Duodenal mucosa (tissue), 2 donors: ENCODE data around the gene TCP11.

Experiments used
- H3K27ac ChIP-seq: one replicate; pipeline ENCODE4 v1.7.0; 2013; ENCODE audit warnings: low read depth, low read length
- H3K27me3 ChIP-seq, 2 donors: one replicate each; pipeline ENCODE4 v1.7.0; 2013; ENCODE audit warnings: low read length in 2 of 2, control low read depth in 1 of 2; ENCODE audit not compliant: insufficient read depth in 2 of 2, control insufficient read depth in 1 of 2
- H3K36me3 ChIP-seq, 2 donors: one replicate each; pipeline ENCODE4 v1.7.0; 2013; ENCODE audit warnings: low read length in 2 of 2, control low read depth in 1 of 2; ENCODE audit not compliant: insufficient read depth in 2 of 2, control insufficient read depth in 1 of 2
- H3K4me1 ChIP-seq, 2 donors: one replicate each; pipeline ENCODE4 v1.7.0; 2013; ENCODE audit warnings: low read length in 2 of 2, control low read depth in 1 of 2; ENCODE audit not compliant: insufficient read depth in 2 of 2, control insufficient read depth in 1 of 2
- H3K4me3 ChIP-seq, 2 donors: one replicate each; pipeline ENCODE4 v1.7.0; 2013; ENCODE audit warnings: low read length in 2 of 2, low read depth in 1 of 2
- H3K9ac ChIP-seq, 2 donors: one replicate each; pipeline ENCODE4 v1.7.0; 2013; ENCODE audit warnings: low read length in 2 of 2, low read depth in 1 of 2
- H3K9me3 ChIP-seq, 2 donors: one replicate each; pipeline ENCODE4 v1.7.0; 2013; ENCODE audit warnings: low read length in 2 of 2, control low read depth in 1 of 2; ENCODE audit not compliant: control insufficient read depth in 1 of 2

TCP11 gene

DNA sequence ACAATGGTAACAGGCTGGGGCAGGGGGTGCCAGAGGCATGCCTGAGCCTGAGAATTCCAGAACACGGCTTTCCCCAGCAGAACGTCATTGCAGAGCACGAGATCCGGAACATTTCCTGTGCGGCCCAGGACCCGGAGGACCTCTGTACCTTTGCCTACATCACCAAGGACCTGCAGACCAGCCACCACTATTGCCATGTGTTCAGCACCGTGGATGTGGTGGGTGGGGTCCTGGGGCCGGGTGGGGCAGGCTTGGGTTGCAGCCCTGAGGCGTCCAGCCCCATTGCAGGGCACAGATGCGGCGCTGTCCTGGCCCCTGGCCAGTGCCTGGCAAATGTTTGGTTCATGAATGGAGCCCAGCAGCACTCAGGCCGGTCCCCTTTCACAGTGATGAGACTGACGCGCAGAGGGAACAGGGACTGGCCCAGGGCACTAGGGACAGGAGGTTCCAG, 57.1 kb downstream of the TCP11 start:
- H3K4me1 ChIP-seq = no peaks in the 10 kb centered on the region
- peaks cover 42 to 94% of the 10 kb centered on the region in 2 donors for H3K36me3 ChIP-seq
- no peaks in the 10 kb centered on the region for H3K27me3 ChIP-seq
- H3K27ac ChIP-seq = no peak overlapping the region
- H3K9me3 ChIP-seq = no peaks in the 10 kb centered on the region
- no peak overlapping the region for H3K9ac ChIP-seq
- H3K4me3 ChIP-seq = no peak overlapping the region

- Histone ChIP-seq H3K36me3 (peaks cover 40 to 94% of the 10 kb centered on the region in 2 donors), H3K4me1 (no peaks in the 10 kb centered on the region), H3K27ac (no peak overlapping the region), H3K9ac (no peak overlapping the region), H3K4me3 (no peak overlapping the region), H3K9me3 (no peaks in the 10 kb centered on the region), H3K27me3 (no peaks in the 10 kb centered on the region)
Measured at GRCh38 chr6:35083507-35083906, 57.6 kb downstream of the TCP11 start.

- H3K36me3 ChIP-seq = peaks cover 40 to 93% of the 10 kb centered on the region in 2 donors
- H3K9ac ChIP-seq = no peak overlapping the region
- H3K27me3 ChIP-seq = no peaks in the 10 kb centered on the region
- H3K9me3 ChIP-seq = no peaks in the 10 kb centered on the region
- no peak overlapping the region for H3K4me3 ChIP-seq
- no peaks in the 10 kb centered on the region for H3K4me1 ChIP-seq
- no peak overlapping the region for H3K27ac ChIP-seq
Measured at GRCh38 chr6:35082733-35083403, 58.3 kb downstream of the TCP11 start.

- Histone ChIP-seq H3K9me3 (no peaks in the 10 kb centered on the region), H3K9ac (no peak overlapping the region), H3K27ac (no peak overlapping the region), H3K4me1 (no peaks in the 10 kb centered on the region), H3K4me3 (no peak overlapping the region), H3K27me3 (no peaks in the 10 kb centered on the region), H3K36me3 (peaks cover 38 to 93% of the 10 kb centered on the region in 2 donors)
Measured at GRCh38 chr6:35082046-35082732, 59.0 kb downstream of the TCP11 start.

GRCh38 chr6:35081426-35081851, 59.7 kb downstream of the TCP11 start:
- Histone ChIP-seq H3K9ac (no peak overlapping the region), H3K4me3 (no peak overlapping the region), H3K27me3 (no peaks in the 10 kb centered on the region), H3K9me3 (no peaks in the 10 kb centered on the region), H3K27ac (no peak overlapping the region), H3K36me3 (peaks cover 34 to 89% of the 10 kb centered on the region in 2 donors), H3K4me1 (no peaks in the 10 kb centered on the region)

GRCh38 chr6:35080821-35081425, 60.2 kb downstream of the TCP11 start:
- no peak overlapping the region for H3K27ac ChIP-seq

GRCh38 chr6:35080016-35080680, 61.0 kb downstream of the TCP11 start:
- peaks cover 32 to 80% of the 10 kb centered on the region in 2 donors for H3K36me3 ChIP-seq

More at GRCh38 chr6:35080821-35081425, 60.2 kb downstream of the TCP11 start:
- Histone ChIP-seq H3K4me1 (no peaks in the 10 kb centered on the region), H3K9me3 (no peaks in the 10 kb centered on the region), H3K4me3 (no peak overlapping the region), H3K9ac (no peak overlapping the region), H3K27me3 (no peaks in the 10 kb centered on the region), H3K36me3 (peaks cover 34 to 84% of the 10 kb centered on the region in 2 donors)

DNA sequence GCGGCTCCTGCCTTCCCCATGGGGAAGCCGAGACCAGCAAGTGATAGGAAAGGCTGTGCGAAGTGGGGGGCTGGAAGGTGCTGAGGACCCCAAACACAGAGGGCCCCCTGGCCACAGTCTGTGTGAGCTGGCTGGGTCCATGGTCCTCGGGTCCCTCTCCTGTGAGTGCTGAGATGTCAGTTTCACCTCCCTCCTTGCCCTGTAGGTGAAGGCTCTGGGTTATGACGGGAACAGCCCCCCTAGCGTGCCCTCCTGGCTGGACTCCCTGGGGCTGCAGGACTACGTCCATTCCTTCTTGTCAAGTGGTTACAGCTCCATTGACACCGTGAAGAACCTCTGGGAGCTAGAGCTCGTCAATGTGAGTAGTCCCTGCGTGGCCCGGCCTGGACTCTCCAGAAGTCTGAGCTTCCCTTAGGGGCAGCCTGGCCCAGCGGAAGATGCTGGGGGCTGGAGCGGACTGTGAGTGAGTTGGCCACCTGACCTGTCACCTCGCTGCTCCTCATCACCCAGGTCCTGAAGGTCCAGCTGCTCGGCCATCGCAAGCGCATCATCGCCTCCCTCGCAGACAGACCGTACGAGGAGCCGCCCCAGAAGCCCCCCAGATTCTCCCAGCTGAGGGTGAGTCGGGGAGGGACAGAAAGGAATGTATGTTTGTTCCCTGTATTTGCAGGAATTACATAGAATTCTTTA, 61.7 kb downstream of the TCP11 start:
- H3K27ac ChIP-seq = no peak overlapping the region

More at GRCh38 chr6:35080016-35080680, 61.0 kb downstream of the TCP11 start:
- Histone ChIP-seq H3K9ac (no peak overlapping the region), H3K27ac (no peak overlapping the region), H3K27me3 (no peaks in the 10 kb centered on the region), H3K9me3 (no peaks in the 10 kb centered on the region), H3K4me1 (no peaks in the 10 kb centered on the region), H3K4me3 (no peak overlapping the region)

GRCh38 chr6:35078896-35079295, 62.2 kb downstream of the TCP11 start:
- Histone ChIP-seq H3K4me1 (no peaks in the 10 kb centered on the region), H3K4me3 (no peak overlapping the region), H3K9me3 (no peaks in the 10 kb centered on the region), H3K27me3 (no peaks in the 10 kb centered on the region), H3K27ac (no peak overlapping the region), H3K36me3 (peaks cover 30 to 67% of the 10 kb centered on the region in 2 donors), H3K9ac (no peak overlapping the region)

More for the DNA sequence above, 61.7 kb downstream of the TCP11 start:
- H3K4me1 ChIP-seq = no peaks in the 10 kb centered on the region
- no peaks in the 10 kb centered on the region for H3K9me3 ChIP-seq
- H3K36me3 ChIP-seq = peaks cover 28 to 73% of the 10 kb centered on the region in 2 donors
- H3K27me3 ChIP-seq = no peaks in the 10 kb centered on the region
- no peak overlapping the region for H3K9ac ChIP-seq
- no peak overlapping the region for H3K4me3 ChIP-seq
